ENCODE measurements around the gene SORL1.

Gene SORL1

GRCh38 chr11:121589946-121590537 is 137.9 kb downstream of the SORL1 start:
- DNase-seq: no peak

GRCh38 chr11:121590772-121591404 is 138.8 kb downstream of the SORL1 start:
- no peak for DNase-seq

- DNase-seq: peak; percentile 81
Observed at GRCh38 chr11:121591405-121592033, 139.4 kb downstream of the SORL1 start.

- DNase-seq: no peak
Observed at GRCh38 chr11:121592708-121593107, 140.6 kb downstream of the SORL1 start.

GRCh38 chr11:121595717-121596161 is 143.6 kb downstream of the SORL1 start:
- DNase-seq: no peak

GRCh38 chr11:121596195-121597155 is 144.4 kb downstream of the SORL1 start:
- no peak for DNase-seq

GRCh38 chr11:121603316-121603715 is 151.2 kb downstream of the SORL1 start:
- DNase-seq: no peak

- no peak for DNase-seq
Observed at GRCh38 chr11:121604152-121604551, 152.0 kb downstream of the SORL1 start.

- no peak for DNase-seq
Observed at GRCh38 chr11:121606354-121606753, 154.2 kb downstream of the SORL1 start.

GRCh38 chr11:121607341-121607740 is 155.2 kb downstream of the SORL1 start:
- no peak for DNase-seq

GRCh38 chr11:121608545-121609098 is 156.5 kb downstream of the SORL1 start:
- DNase-seq: no peak

GRCh38 chr11:121610706-121611105 is 158.6 kb downstream of the SORL1 start:
- DNase-seq: no peak

GRCh38 chr11:121611242-121611641 is 159.1 kb downstream of the SORL1 start:
- DNase-seq: no peak

- no peak for DNase-seq
Observed at GRCh38 chr11:121613724-121614123, 161.6 kb downstream of the SORL1 start.

- DNase-seq: no peak
Observed at GRCh38 chr11:121614636-121615240, 162.6 kb downstream of the SORL1 start.

GRCh38 chr11:121615501-121615900 is 163.4 kb downstream of the SORL1 start:
- DNase-seq: no peak

GRCh38 chr11:121618516-121618915 is 166.4 kb downstream of the SORL1 start:
- no peak for DNase-seq

GRCh38 chr11:121625777-121626506 is 173.8 kb downstream of the SORL1 start:
- DNase-seq: no peak

GRCh38 chr11:121626507-121626875 is 174.4 kb downstream of the SORL1 start:
- DNase-seq: no peak

GRCh38 chr11:121626980-121627379 is 174.9 kb downstream of the SORL1 start:
- no peak for DNase-seq

GRCh38 chr11:121630041-121630440 is 177.9 kb downstream of the SORL1 start:
- peak; percentile 67 for DNase-seq

GRCh38 chr11:121631456-121631855 is 179.3 kb downstream of the SORL1 start:
- no peak for DNase-seq
